Epithelial cell of proximal tubule (primary cell): Measurements from ENCODE around the gene COPS3. TPM values are rescaled to one million over a fixed set of nuclear protein-coding genes. Genes with fewer than 3 reads are reported as not detected.
A peak's percentile ranks its signal among the peaks of the same experiment; 100 is the strongest.

Experiments used
- DNase-seq: peaks from one replicate; pipeline ENCODE4 v3.0.0-alpha.2; 2011; ENCODE audit warnings: low read depth
- H3K4me3 ChIP-seq: 2 replicates; pipeline ENCODE4 v1.5.1; 2011; ENCODE audit warnings: low read depth, mild to moderate bottlenecking, low read length
- total RNA-seq: library from RNA; depleted of rRNA; stranded (reverse); fragments of >200 nt; gene quantifications from 2 replicates; pipeline ENCODE4 v1.2.3, GENCODE V29; 2015
- TF ChIP-seq, protein P1 (sequence below): conservative IDR thresholded peaks from 2 replicates; pipeline ENCODE4 v1.5.1; 2012; ENCODE audit warnings: low read depth, mild to moderate bottlenecking, low read length

COPS3 gene
- total RNA-seq, 1 donor from 2014 or later = 75.6 TPM

DNA sequence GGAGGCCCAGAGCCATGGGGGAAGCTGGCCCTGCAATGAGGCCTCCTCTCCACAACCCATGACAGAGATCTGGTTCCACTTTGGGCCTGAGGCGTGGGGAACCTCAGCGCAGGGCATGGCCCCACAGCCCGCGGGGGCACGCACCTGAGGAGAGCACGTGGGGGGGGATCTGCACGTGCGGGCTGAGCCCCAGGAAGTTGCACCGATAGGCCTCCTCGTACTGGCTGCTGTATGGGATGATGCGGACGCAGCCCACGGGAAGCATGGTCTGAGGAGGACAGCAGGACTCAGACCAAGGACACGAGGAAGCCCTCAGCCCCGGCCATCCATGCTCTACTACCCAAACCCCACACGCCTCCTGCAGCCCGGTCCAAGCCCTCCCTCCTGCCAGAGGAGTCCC lies 64.8 kb downstream of the COPS3 start:
- TF ChIP-seq, protein P1, sequence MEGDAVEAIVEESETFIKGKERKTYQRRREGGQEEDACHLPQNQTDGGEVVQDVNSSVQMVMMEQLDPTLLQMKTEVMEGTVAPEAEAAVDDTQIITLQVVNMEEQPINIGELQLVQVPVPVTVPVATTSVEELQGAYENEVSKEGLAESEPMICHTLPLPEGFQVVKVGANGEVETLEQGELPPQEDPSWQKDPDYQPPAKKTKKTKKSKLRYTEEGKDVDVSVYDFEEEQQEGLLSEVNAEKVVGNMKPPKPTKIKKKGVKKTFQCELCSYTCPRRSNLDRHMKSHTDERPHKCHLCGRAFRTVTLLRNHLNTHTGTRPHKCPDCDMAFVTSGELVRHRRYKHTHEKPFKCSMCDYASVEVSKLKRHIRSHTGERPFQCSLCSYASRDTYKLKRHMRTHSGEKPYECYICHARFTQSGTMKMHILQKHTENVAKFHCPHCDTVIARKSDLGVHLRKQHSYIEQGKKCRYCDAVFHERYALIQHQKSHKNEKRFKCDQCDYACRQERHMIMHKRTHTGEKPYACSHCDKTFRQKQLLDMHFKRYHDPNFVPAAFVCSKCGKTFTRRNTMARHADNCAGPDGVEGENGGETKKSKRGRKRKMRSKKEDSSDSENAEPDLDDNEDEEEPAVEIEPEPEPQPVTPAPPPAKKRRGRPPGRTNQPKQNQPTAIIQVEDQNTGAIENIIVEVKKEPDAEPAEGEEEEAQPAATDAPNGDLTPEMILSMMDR = no peak
- DNase-seq = no peak
- no peak overlapping the region for H3K4me3 ChIP-seq

DNA sequence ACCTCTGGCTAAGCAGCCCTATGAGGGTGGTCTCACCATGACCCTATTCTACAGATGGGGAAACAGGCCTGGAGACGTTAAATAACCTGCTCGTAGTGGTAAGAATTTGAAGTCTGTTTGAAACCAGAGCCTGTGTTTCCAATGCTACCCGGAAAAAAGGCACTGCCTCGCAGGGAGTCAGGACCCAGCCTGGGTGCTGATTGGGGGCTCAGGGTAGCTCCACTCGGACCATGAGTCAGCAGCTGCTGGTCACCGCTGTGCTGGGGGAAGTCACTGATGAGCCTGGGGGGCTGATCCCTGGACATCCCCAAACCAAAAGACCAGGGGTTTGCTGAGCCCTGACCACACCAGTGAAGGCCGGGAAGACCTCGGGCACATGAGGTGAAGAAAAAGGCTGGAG lies 65.5 kb downstream of the COPS3 start:
- no peak overlapping the region for H3K4me3 ChIP-seq
- DNase-seq = no peak
- TF ChIP-seq, protein P1 = no peak

DNA sequence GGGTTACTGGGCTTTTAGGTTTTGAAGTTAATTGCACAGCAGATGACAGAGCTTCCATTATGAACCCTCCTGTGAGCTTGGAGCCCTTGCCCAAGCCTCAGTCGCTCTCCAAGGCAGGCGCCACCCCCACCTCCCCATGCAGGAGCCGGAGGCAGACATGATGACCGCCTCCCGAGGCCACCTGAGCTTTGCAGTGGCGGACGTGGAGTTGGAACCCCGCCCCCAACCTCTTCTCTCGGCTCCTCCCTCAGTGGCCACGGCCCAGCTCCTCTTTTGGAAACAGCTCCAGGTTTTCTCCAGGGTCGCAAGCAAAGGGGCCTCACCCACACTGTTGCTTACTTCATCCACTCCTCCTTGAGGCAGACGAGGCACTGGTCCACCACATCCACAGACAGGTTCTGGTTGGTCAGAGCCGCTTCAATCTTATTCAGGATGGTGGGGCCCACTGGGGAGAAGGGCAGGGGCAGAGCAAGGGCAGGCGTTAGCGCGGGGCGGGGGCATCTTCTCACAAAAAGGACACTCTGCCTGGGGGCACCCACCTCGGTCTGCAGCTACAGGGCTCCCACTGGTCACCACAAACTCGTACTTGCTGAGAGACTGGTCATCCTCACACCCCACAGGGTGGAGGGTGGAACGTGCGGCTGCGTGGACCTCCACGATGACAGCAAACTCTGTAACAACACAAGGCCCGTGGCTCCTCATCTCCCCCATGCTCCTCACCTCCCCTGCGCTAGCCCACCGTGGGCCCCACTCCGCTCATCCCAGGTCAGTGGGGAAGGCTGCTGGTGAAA lies 66.2 kb downstream of the COPS3 start:
- DNase-seq = no peak
- H3K4me3 ChIP-seq = no peak overlapping the region
- TF ChIP-seq, protein P1 = no peak

DNA sequence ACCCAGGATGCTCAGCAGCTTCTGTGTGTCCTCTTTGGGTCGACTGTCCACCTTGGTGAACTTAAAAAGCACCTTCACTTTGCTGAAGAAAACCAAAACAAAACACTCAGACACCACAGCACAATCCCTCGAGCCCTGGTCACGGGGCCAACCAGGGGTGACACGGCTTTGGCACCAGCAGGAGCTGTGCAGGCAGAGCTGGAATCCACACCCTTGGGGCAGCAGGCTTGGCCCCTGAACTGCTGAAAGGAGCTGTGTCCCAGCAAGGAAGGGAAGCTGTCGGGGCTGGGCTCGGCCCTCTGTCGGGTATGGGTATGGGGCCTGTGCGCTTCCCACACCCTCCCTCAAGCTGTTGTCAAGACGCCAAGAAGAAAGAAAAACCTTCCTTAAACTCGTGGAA lies 67.3 kb downstream of the COPS3 start:
- TF ChIP-seq, protein P1 = no peak
- DNase-seq = no peak
- no peak overlapping the region for H3K4me3 ChIP-seq

DNA sequence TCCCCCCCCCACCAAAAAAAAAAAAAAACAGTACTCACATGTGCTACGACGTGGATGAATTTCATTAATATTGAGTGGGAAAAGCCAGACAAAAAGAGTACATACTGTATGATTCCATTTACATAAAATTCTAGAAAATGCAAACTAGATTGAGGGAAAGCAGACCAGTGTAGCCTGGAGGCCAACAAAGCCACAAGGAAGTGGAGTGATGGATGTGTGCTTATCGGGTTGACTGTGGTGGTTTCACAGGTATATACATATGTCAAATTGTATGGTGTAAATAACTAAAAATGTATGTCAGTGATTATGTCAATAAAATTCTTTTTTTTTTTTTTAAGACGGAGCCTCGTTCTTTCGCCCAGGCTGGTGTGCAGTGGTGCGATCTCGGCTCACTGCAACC lies 73.0 kb downstream of the COPS3 start:
- no peak for DNase-seq
- TF ChIP-seq, protein P1 = no peak
- H3K4me3 ChIP-seq = no peak overlapping the region

DNA sequence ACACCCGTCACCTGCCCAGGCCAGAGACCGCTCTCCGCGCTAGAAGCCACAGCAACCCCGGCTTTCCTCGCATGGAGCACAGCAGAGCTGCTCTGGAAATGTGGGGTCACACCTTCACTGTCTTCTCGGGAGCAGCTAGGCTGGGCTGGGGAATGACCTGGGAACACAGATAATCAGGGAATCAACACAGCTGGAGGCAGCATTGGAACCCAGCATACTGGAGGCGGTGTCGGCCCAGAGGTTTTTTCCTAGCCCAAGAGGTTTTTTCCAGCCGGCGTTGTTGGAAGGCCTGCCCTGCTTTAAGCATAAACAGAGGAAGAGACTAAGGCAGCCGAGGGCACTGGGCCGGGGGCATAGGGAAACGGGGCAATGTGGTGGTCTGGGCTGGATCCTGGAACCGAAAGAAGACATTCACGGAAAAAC lies 74.1 kb downstream of the COPS3 start:
- H3K4me3 ChIP-seq = peak overlapping the region; percentile 23

More for the DNA sequence above, 74.1 kb downstream of the COPS3 start:
- TF ChIP-seq, protein P1 = no peak
- DNase-seq = no peak
